Suppressor macrophage (primary cell): ENCODE results near the gene BPIFB4.
A peak's percentile ranks its signal among the peaks of the same experiment; 100 is the strongest.

Source experiments
- DNase-seq, 4 experiments: peaks; one replicate each; pipeline ENCODE4 v3.0.0-alpha.2; 2020 to 2022

BPIFB4 gene

DNA sequence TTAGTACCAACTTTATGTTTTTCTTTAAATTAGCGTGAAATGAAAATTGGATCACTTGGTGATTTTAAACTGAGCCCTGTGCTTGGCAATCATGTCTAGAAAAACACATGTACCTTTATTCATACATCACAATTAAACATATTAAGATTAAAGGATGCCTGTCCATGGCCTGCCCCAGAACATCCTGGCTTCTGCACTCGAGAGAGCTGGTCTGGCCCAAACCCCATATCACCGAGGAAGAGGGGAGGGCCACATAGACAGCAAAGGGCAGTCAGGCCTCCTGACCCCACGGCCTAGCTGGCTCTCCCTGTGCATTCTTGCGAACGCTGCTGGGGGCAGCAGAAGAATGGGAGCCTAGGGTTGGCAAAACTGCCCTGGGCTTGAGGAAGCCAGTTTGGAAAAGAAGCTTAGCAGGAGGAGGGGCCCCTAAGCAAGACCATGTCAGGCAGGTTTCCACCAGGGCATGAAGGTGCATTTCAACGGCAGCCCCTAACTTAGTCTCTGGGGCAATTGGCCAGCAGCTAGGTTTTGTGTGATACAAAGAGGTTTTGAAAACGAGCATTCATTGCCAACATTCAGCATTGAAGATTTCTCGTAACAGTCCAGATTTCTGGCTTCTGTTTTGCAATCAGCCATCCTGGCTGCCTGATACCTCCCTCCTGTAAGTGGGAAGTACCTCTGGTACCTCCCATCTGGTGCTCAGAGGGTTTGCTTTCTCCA, 17.2 kb upstream of the BPIFB4 start:
- no peak for DNase-seq

DNA sequence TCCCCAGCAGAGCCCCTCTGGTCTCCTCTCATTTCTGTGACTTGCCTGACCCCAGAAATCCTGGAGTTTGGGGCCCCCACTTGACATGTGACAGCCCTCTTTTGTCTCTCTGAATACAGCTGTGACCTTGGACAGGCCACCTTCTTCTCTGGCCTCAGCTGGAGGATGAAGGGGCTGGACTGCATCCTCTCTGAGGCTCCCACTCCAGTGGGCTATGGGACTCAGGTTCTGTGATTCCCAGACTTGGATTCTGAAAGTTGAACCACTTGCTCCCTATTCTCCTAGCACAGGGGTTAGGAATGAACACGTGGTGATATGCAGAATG, 16.7 kb upstream of the BPIFB4 start:
- no peak for DNase-seq

DNA sequence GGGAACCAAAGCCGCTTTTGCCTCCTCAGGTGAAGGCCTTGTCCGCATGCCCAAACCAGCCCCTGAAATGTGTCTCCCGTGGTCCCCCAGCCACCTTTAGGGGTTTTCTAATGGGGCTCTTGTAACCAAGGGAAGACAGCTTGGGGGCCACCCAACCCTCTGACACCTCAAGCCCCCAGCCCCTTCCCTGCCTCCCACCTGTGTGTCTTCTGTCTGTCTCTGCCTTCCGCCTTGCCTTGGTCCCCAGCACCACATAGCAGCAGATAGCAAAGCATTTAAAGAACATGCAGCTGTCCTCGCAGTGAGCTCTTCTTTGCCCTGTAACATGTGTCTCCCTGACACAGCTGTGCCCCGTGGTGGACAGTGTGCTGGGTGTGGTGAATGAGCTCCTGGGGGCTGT, 16.2 kb upstream of the BPIFB4 start:
- DNase-seq: no peak

DNA sequence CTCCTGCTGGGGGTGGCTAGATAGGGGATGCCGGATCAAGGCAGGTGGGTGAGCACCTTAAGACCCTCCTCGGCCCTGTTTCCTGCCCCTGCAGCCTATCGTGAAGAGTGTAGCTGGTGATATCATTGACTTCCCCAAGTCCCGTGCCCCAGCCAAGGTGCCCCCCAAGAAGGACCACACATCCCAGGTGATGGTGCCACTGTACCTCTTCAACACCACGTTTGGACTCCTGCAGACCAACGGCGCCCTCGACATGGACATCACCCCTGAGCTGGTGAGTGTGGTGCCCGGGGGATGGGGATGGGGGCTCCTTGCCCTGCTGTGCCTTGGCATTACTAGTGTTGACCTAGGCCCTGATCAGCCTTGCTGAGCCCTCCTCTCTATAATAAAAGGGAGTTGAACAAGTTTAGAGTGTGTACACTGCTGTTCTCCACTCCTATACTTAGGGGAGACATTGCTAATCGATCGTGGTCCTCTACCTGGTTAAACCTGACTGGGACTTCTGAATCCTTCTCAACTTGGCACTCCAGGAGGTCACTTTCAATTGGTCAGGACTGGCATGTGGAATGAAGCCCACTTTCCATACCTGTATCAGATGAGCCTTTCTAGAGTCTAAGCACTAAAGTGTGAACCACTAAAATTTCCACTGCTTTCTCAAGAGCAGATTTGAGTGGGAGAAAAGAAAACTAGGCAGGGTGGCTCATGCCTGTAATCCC, 14.7 kb upstream of the BPIFB4 start:
- no peak for DNase-seq

DNA sequence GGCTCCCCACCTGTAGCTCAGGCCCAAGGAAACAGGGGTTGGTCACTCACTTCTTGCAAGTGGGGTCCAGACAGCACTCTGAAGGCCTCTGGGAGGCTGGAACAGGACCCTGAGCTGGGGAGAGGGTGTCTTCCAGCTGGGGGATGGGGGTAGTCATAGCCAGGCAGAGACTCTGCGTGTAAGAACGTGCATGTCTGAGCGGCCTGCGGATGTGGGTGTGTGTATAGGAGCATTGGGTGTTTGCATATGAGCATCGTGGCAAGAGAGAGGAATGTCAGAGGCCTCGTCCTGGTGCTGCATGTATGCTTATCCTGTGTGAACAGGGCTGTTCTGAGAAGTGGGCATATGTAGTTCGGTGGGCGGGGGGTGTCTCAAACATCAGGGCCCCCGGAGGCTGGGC, 13.7 kb upstream of the BPIFB4 start:
- no peak for DNase-seq

DNA sequence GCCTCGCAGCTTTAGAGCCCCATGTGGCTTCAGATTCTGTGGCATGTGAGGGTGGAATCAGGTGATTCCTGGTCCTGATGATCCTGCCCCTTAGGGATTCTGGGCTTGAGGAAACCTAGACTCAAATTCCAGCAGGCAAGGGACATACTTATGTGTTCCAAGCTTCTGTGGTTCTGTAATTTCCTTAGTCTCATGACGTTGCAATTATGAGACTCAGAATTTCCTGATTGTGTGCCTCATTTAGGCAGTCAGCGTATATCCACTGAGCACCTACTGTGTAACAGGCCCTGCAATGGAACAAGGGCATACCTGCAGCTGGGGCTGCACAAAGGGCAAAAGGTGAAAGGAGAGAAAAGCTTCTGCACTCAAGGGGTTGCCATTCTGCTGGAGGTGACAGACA, 11.6 kb upstream of the BPIFB4 start:
- DNase-seq: peak in 1 of 4 experiments; percentile 22

DNA sequence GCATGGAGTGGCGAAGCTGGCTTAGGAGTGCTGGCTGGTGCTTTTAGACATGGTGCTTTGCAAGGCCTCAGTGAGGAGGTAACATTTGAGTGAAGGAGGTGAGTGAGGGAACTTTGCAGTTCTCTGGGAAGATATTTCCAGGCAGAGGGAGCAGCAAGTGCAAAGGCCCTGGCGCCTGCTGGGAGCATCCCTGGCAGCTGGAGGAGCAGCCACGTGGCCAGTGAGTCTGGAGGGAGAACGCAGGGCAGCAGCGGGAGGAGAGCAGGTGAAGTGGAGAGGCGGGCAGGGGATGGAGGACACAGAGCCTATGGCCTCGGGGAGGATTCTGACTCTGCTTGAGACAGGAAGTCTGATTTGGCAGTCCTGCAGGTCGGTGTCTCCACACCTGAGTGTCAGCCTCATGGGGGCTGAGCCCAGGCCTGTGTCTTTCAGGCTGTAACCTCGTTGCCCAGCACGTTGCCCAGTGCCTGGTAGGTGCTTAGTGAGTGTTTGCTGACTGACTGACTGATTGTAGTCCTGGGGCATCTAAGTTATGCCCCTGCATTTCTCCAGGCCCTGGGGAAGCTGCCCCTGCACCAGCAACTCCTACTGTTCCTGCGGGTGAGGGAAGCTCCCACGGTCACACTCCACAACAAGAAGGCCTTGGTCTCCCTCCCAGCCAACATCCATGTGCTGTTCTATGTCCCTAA, 11.0 kb upstream of the BPIFB4 start:
- DNase-seq: no peak

DNA sequence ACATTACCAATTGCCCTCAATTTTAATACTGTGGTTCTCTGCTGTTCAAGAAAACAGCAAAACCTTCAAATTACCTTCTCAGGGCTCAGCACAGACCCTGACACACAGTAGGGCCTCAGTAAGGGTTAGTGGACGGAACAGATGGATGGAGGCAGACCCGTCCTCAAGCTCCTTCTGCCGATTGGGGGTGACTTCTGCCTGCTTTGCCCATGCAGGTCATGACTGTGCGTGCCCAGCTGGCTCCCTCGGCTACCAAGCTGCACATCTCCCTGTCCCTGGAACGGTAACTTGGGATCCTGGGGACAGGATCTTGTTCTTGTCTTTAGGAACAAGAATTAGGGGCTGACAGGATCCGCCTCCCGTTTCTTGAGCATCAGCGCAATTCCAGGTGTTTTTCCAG, 9.8 kb upstream of the BPIFB4 start:
- DNase-seq: no peak

DNA sequence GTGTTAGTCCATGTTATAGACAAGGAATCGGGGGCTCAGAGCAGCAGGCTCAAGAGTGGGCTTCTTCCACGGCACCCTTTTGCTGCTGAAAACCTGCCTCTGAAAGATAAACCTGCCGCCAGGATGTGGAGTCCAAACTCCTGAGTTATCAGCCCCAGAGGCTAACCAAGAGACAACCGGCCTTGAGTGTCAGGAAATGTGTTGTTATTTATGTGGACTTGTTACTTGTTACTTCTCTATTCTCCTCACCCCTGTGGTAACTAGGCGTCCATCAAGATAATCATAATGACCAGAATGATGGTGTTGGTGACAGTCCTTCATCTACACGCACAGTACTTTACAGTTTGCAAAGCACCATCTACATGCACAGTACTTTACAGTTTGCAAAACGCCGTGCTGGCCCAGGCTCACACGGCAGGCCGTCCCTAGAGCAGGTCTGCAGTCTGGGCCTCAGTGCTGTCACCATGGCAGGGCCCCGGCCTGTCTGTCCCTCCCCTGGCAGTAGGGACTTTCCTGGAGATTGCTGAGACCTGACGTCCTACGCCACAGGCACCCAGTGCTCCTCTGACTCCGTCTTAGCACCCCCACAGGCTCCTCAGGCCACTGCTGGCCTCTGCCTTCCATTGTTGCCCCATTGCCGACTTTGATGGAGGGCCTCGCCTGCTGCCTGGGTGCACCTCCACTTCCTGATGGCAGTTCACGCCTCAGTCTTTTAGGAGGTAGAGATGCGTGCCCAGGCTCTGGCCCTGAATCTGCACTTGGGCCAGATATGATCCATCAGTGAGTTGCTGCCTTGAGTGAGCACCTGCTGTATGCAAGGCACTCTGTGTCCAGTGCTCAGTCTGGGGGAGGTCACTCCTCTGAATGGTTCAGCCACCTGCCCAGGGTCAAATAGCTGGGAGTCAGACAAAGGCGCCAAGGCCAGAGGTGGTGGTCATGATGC, 9.1 kb upstream of the BPIFB4 start:
- no peak for DNase-seq

DNA sequence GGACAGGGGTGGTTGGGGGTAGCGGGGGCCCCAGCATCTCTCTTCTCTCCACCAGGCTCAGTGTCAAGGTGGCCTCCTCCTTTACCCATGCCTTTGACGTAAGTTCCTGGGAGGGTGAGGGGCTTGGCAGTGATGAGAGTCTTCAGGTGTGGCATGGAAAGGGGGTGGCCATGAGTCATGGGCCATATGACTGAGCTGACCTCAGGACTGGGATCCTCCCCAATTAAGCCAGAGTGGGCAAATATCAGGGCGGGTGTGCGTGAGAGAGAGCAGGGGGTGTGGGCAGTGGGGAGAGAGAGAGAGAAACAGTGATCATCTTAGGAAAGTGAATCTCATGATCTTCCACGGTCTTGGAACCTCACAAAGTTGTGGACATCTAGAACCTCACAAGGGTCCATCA, 8.2 kb upstream of the BPIFB4 start:
- DNase-seq: no peak

DNA sequence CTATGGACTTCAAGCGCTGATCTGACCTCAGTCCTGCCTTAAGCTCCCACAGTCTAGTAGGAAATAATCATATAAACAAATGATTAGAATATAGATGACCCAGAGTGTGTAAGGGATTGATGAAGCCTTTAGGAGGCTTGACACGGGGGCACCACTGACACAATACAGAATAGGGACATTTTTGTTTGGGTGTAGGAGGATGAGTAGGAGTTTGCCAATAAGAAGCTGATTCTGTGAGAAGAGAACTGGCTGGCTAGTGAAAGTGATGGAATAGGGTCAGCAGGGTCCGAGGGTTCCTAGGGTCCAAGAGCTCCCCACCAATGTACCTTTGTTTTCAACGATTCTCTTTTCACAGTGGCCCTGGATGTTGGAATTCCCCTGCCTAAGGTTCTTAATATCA, 7.1 kb upstream of the BPIFB4 start:
- DNase-seq: no peak

DNA sequence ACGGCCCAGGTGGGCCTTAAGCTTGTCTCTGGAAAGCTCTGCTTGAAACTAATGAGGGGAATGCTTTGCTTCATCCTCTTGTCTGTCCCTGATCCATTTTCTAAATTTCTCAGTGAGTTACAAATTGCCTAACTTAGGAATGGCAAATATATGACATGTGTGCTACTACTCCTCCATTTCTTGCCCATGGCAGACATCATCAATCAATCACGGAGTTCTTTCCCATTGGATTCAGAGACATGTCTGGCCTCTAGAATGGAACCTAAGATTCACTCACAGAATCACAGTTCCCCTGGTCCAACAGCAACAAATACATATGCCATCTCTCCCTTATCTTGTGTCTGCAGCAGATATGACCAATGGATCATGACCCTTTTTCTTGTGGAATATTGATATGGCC, 6.6 kb upstream of the BPIFB4 start:
- no peak for DNase-seq

DNA sequence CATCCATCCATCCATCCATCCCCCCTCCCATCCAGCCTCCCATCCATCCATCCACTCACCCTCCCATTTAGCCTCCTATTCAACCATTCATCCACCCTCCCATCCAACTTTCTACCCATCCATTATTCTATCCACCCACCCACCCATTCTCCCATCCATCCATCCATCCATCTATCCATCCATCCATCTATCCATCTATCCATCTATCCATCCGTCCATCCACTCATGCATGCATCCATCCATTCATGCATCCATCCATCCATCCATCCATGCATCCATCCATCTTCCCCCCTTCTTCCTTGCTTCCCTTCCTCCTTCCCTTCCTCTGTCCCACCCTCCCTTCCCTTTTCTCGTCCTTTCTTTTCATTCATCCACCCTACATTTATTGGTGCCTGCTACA, 4.8 kb upstream of the BPIFB4 start:
- DNase-seq: no peak

DNA sequence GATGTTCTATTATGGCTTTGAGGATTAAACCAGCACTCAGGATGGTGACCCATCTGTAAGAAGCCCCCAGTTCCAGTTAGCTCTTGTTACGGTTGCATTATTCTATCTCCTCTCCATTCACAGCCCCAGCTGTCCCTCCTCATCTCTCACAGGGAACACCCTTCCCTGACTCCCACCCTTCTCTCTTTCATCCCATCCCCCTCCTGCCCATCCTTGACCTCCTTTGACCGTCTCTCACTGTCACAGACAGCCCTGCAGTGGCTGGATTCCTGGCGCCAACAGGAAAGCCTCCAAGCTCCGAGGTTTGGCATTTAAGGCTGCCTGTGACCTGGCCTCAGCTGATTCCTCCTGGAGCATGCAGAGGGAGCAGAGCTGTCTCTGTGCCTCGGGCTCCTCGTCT, 4.2 kb upstream of the BPIFB4 start:
- DNase-seq: no peak

DNA sequence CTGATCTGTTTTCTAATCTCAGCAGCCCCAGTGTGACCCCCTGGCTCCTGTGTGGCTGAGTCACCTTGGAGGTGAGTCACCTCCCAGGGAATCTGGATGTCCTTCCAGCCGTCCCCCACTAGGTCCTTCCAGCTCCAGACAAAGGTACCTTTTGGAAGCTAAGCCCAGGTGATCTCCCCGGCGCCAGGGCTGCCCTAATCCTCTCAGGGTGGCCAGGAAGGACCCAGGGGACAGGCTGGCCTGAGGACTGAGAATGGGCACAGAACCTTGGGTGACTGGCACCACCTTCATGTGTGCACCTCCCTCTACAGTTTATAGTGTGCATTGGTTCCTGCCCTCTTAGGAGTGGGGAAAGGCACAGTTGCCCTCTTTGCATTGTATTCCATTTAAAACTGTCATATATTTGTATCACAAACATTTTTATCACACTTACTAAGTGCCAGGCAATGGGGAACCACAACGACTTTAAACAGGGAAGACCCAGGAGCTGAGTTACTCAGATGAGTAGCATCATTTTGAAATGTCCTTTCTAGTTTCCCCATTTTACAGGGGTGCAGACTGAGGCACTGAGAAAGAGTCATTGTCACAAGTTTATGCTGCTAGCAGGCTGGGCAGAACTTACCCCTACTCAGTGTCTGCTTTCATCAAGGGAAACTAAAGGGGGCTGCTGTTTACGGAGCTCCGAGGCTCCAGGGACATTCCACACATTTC, 2.6 kb upstream of the BPIFB4 start:
- peak; percentile 26 to 57 (median 44) for DNase-seq

DNA sequence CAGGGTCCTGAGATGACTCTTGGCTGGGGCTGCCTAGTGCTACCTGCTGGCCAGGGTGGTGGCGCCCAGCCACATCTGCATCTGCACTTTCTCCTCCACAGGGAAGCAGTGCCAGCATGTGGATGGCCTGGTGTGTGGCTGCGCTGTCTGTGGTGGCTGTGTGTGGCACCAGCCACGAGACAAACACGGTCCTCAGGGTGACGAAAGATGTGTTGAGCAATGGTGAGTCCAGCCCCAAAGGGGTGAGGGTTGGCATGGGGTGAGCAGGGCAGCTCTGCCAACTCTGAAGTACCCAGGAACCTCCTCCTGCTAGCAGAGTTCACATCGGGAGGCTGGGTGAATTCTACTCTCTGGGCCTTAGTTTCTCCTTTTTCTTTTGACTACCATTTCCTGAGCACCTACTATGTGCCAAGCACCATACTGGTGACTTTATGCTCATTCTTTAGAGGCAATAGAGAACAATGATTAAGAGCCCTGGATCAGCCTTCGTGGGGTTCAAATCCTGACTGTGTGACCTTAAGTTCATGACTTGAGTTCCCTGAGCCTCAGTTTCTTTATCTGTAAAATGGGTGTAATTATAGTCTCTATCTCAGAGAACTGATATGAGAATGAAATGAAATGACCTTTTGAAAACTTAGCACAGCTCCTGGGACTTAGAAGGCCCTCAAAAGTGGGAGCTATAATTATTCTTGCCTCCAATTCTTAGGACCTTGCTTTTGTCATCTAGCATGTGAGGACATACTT, 2.1 kb downstream of the BPIFB4 start:
- peak; percentile 24 to 60 (median 39) for DNase-seq

DNA sequence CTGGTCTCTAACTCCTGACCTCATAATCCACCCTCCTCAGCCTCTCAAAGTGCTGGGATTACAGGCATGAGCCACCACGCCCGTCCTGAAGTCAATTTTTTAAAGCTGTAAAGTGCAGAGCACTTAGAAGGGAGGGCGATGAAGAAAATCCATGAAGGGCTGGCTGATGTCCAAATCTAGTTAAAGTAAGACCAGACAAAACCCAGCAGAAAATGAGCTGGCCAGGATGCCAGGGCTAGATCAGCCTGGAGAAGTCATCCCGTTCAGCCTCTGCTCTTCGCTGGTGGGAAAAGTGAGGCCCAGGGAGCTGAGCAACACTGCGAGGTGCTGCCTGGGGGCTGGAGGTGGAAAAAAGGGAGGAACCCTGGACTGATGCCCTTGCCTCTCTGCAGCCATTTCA, 3.1 kb downstream of the BPIFB4 start:
- no peak for DNase-seq

DNA sequence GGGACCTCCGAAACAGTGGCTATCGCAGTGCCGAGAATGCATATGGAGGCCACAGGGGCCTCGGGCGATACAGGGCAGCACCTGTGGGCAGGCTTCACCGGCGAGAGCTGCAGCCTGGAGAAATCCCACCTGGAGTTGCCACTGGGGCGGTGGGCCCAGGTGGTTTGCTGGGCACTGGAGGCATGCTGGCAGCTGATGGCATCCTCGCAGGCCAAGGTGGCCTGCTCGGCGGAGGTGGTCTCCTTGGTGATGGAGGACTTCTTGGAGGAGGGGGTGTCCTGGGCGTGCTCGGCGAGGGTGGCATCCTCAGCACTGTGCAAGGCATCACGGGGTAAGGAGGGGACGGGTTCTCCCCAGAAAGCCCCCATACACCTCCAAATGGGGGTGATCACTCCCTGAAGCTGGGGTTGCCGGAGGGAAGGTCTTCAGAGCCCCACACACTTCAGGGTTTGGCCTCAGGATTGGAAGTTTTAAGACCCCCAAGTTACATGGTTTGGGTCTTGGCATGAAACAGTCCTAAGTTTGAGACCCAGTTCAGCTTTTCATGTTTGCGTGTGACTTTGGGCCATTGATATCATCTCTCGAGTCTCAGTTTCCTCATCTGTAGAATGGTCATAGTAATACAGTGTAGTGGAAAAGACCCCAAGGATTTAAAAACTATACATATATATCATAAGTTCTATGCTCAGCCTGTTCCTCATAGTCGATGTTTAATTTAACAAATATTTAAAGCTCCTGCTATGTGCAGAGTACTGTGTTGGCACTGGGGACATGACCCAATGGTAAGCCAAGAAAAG, 4.3 kb downstream of the BPIFB4 start:
- no peak for DNase-seq

DNA sequence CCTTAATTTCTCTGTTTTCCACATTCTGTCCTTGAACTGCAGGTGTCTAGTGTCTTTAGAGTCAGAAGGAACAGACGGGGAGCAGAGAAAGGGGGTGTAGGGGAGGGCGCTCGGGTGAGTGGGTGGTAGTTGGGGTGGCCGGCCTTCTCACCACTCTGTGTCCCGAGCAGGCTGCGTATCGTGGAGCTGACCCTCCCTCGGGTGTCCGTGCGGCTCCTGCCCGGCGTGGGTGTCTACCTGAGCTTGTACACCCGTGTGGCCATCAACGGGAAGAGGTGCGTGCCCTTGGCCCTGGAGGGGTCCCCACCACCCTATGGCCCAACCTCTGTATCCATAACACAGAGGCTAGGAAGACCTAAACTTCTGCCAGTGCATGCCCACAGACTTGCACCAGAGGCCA, 5.3 kb downstream of the BPIFB4 start:
- no peak for DNase-seq

DNA sequence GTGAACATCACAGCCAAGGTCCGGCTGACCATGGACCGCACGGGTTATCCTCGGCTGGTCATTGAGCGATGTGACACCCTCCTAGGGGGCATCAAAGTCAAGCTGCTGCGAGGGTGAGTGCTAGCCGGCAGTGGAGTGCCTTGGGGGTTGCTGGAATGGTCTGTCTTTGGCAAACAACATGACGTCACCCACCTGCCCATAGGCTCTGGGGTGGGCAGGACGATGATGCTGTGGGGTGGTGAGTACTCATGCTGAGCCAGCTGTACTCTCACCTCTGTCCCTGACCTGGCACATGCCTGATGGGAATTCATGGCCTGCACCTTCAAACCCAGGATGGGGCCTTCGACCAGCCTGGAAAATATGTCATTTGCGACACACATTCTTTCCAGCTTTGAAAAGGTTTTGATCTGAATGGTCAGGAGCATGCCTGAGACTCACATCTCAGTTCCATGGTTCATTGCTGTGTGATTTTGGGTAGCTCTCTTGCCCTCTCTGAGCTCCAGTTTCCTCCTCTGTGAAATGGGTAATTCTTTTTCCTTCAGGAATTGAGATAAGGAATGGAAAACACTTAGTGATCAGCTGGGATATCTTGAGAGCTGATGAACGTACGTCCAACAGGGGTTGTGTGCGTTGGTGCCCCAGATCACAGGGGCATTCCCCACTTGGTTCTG, 6.7 kb downstream of the BPIFB4 start:
- no peak for DNase-seq
